Thyroid gland (tissue), 4 donors: ENCODE data around the gene SLC38A3.

ENCODE experiments used
- POLR2A ChIP-seq, 2 donors: fragments of 450-650 bp; IDR thresholded peaks; one replicate each; pipeline ENCODE4 v1.6.1; 2017; ENCODE audit warnings: antibody characterized with exemption in 2 of 2, mild to moderate bottlenecking in 2 of 2, moderate library complexity in 1 of 2
- TF ChIP-seq, protein P1 (sequence below), 6 experiments: fragments of 200-600 bp in 3 of 6; fragments of 450-650 bp in 3 of 6; sonication (generic) in 3 of 6; IDR thresholded peaks; one replicate each; pipeline ENCODE4 v1.5.1; 2016 to 2019; ENCODE audit warnings: antibody characterized with exemption in 6 of 6, mild to moderate bottlenecking in 2 of 6, inconsistent platforms in 1 of 6, moderate library complexity in 1 of 6

DNA sequence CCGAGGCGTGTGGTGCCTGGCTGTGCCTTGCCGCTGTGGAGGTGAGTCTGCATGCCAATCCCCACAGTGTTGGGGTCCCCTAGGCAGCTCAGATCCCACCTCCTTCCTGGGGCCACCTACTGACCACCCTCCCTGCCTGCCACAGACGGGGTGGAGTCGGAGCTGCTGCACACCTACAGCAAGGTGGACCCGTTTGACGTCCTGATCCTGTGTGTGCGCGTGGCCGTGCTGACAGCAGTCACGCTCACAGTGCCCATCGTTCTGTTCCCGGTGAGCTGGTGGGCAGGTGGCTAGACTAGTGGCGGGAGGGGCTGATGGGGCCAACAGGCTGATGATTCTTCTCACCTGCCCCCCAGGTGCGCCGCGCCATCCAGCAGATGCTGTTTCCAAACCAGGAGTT, 13.4 kb downstream of the SLC38A3 start:
- TF ChIP-seq, protein P1, sequence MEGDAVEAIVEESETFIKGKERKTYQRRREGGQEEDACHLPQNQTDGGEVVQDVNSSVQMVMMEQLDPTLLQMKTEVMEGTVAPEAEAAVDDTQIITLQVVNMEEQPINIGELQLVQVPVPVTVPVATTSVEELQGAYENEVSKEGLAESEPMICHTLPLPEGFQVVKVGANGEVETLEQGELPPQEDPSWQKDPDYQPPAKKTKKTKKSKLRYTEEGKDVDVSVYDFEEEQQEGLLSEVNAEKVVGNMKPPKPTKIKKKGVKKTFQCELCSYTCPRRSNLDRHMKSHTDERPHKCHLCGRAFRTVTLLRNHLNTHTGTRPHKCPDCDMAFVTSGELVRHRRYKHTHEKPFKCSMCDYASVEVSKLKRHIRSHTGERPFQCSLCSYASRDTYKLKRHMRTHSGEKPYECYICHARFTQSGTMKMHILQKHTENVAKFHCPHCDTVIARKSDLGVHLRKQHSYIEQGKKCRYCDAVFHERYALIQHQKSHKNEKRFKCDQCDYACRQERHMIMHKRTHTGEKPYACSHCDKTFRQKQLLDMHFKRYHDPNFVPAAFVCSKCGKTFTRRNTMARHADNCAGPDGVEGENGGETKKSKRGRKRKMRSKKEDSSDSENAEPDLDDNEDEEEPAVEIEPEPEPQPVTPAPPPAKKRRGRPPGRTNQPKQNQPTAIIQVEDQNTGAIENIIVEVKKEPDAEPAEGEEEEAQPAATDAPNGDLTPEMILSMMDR (IDR thresholded peaks at IDR 0.05), result no peak
- TF ChIP-seq POLR2A (IDR thresholded peaks at IDR 0.05), result no peak
